ENCODE measurements around the gene KIFC3.

DNA sequence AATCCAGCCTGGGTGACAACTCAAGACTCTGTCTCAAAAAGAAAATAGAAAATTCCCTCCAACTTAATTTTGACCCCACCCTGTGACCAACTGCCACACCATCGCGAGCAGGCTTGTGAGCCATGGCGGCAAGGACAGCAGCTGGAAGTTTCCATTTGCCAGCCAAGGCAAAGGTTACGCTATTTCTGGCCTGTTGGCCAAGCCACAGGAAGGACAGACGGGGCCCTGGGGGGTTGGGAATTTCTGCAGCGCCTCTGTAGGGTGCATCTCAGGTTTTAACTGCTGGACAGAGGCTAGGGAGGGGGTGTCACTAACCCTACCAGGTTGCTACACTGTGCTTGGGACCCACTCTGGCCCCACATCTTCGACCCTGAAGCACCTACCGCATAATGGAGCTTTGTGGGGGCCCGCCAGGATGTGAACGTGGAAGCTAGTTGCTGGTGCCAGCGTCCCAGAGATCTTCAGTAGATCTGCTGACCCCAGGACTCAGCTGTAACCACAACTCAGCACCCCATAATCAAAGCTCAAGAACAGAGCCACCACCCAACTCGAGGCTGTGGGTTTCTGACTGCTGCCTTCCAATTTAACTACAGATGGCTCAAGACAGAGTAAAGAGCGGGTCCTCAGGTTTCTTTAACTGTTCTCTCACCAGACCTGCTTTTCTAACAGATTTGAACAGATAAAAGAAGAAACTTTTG lies 10.9 kb downstream of the KIFC3 start:
- TF ChIP-seq CTCF (IDR thresholded peaks at IDR 0.05; ENCODE audit: low read length) (no peak), EZH2phosphoT487 (IDR thresholded peaks at IDR 0.05; ENCODE audit: low read length) (no peak)
